GM23338 (cell line): ENCODE data around the gene PTPRC. TPM values are rescaled to one million over a fixed set of nuclear protein-coding genes. Genes with fewer than 3 reads are reported as not detected.
A peak's percentile ranks its signal among the peaks of the same experiment; 100 is the strongest.

Experiments used
- ATAC-seq: fragments of 200-7000 bp; cut with Tn5 transposase; 3 replicates; pipeline ENCODE4 v1.9.1; 2020
- DNase-seq: peaks from one replicate; pipeline ENCODE4 v3.0.0-alpha.2; 2015; ENCODE audit warnings: low spot score
- H2AFZ ChIP-seq: fragments of 200-600 bp; sonication (generic); 2 replicates; pipeline ENCODE4 v1.8.0; 2016; ENCODE audit warnings: antibody characterized with exemption, mild to moderate bottlenecking, moderate library complexity
- H3F3A ChIP-seq: fragments of 200-600 bp; sonication (generic); replicated peaks from 2 replicates; pipeline ENCODE4 v1.8.0; 2017; ENCODE audit warnings: antibody characterized with exemption, mixed run types, low read depth
- H3K27ac ChIP-seq: fragments of 200-600 bp; sonication (generic); 2 replicates; pipeline ENCODE4 v1.6.1; 2016; ENCODE audit warnings: low read depth
- H3K27me3 ChIP-seq: fragments of 200-600 bp; sonication (generic); 2 replicates; pipeline ENCODE4 v1.8.0; 2016; ENCODE audit warnings: mild to moderate bottlenecking, mixed run types, moderate library complexity; ENCODE audit not compliant: insufficient read depth
- H3K36me3 ChIP-seq: fragments of 200-600 bp; sonication (generic); 2 replicates; pipeline ENCODE4 v1.8.0; 2016; ENCODE audit warnings: mild to moderate bottlenecking; ENCODE audit not compliant: insufficient read depth
- H3K4me1 ChIP-seq: fragments of 200-600 bp; sonication (generic); 2 replicates; pipeline ENCODE4 v1.8.0; 2016; ENCODE audit warnings: mild to moderate bottlenecking, moderate library complexity; ENCODE audit not compliant: insufficient read depth
- H3K4me2 ChIP-seq: fragments of 200-600 bp; sonication (generic); 2 replicates; pipeline ENCODE4 v1.7.1; 2017; ENCODE audit warnings: mixed run types
- H3K4me3 ChIP-seq: fragments of 200-600 bp; sonication (generic); 2 replicates; pipeline ENCODE4 v1.6.1; 2016; ENCODE audit warnings: mixed run types
- H3K79me2 ChIP-seq: fragments of 200-600 bp; sonication (generic); replicated peaks from 2 replicates; pipeline ENCODE4 v1.8.0; 2017; ENCODE audit warnings: mild to moderate bottlenecking; ENCODE audit not compliant: insufficient read depth
- H3K9me2 ChIP-seq: fragments of 200-600 bp; sonication (generic); 2 replicates; pipeline ENCODE4 v1.8.0; 2017; ENCODE audit not compliant: insufficient read depth
- H4K20me1 ChIP-seq: fragments of 200-600 bp; sonication (generic); replicated peaks from 2 replicates; pipeline ENCODE4 v1.8.0; 2017; ENCODE audit warnings: mild to moderate bottlenecking; ENCODE audit not compliant: insufficient read depth
- H3K27ac Mint-ChIP-seq: 2 replicates; pipeline ENCODE4 v1.8.0; 2020; ENCODE audit warnings: inconsistent platforms, mild to moderate bottlenecking, moderate library complexity, mixed read lengths
- H3K27me3 Mint-ChIP-seq: 3 replicates; pipeline ENCODE4 v1.8.0; 2022; ENCODE audit warnings: low read depth, mild to moderate bottlenecking, moderate library complexity, mixed read lengths, inconsistent platforms; ENCODE audit not compliant: insufficient read depth, poor library complexity
- H3K36me3 Mint-ChIP-seq: 3 replicates; pipeline ENCODE4 v1.8.0; 2021; ENCODE audit warnings: low read depth, mild to moderate bottlenecking, inconsistent platforms, moderate library complexity, mixed read lengths
- H3K4me1 Mint-ChIP-seq: 3 replicates; pipeline ENCODE4 v1.8.0; 2020; ENCODE audit warnings: mild to moderate bottlenecking, inconsistent platforms, mixed read lengths
- H3K4me3 Mint-ChIP-seq: 3 replicates; pipeline ENCODE4 v1.8.0; 2021; ENCODE audit warnings: moderate library complexity, mild to moderate bottlenecking, inconsistent platforms, mixed read lengths
- H3K9me3 Mint-ChIP-seq: 3 replicates; pipeline ENCODE4 v1.8.0; 2020; ENCODE audit warnings: moderate library complexity, mild to moderate bottlenecking, inconsistent platforms, mixed read lengths
- CREB1 ChIP-seq: fragments of 250-450 bp; sonication (Bioruptor Pico); IDR thresholded peaks from 2 replicates; pipeline ENCODE4 v1.5.0; 2020; ENCODE audit warnings: low read depth, mild to moderate bottlenecking, moderate library complexity
- EZH2 ChIP-seq: fragments of 200-600 bp; sonication (generic); IDR thresholded peaks from one replicate; pipeline ENCODE4 v1.8.0; 2017; ENCODE audit warnings: antibody characterized with exemption, mild to moderate bottlenecking, low read depth; ENCODE audit not compliant: unreplicated experiment
- EZH2phosphoT487 ChIP-seq: fragments of 200-600 bp; sonication (generic); IDR thresholded peaks from one replicate; pipeline ENCODE4 v1.8.1; 2018; ENCODE audit warnings: antibody characterized with exemption; ENCODE audit not compliant: unreplicated experiment
- JUNB ChIP-seq: IDR thresholded peaks from one replicate; pipeline ENCODE4 v1.6.1; 2016; ENCODE audit warnings: antibody characterized with exemption; ENCODE audit not compliant: unreplicated experiment
- NANOG ChIP-seq: IDR thresholded peaks from 2 replicates; pipeline ENCODE4 v1.6.1; 2016; ENCODE audit warnings: antibody characterized with exemption, borderline replicate concordance
- POLR2AphosphoS5 ChIP-seq: IDR thresholded peaks from 2 replicates; pipeline ENCODE4 v1.6.1; 2016; ENCODE audit warnings: antibody characterized with exemption, low read depth
- ZNF114 ChIP-seq: fragments of 250-450 bp; sonication (Bioruptor Pico); IDR thresholded peaks from 2 replicates; pipeline ENCODE4 v1.5.0; 2020; ENCODE audit warnings: mild to moderate bottlenecking, moderate library complexity
- polyA plus RNA-seq: library from polyadenylated mRNA; unstranded; fragments of >200 nt; fragmentation: Nextera tagmentation; extraction: Ambion mirVana; gene quantifications from 2 replicates; pipeline ENCODE4 v1.2.1, GENCODE V29; 2016
- total RNA-seq: library from RNA; depleted of rRNA; stranded (reverse); fragments of >200 nt; shearing (Covaris generic); gene quantifications from 2 replicates; pipeline ENCODE4 v1.2.3, GENCODE V29; 2014
- TF ChIP-seq, protein P1 (sequence below): IDR thresholded peaks from one replicate; pipeline ENCODE4 v1.6.1; 2018; ENCODE audit warnings: antibody characterized with exemption; ENCODE audit not compliant: unreplicated experiment
- TF ChIP-seq, protein P2 (sequence below): fragments of 250-450 bp; sonication (Bioruptor Pico); IDR thresholded peaks from 2 replicates; pipeline ENCODE4 v1.5.0; 2020; ENCODE audit warnings: mild to moderate bottlenecking, moderate library complexity

The PTPRC gene
- total and polyA plus RNA-seq, 2 experiments from 2014 or later, result 0.10 to 0.52 TPM

DNA sequence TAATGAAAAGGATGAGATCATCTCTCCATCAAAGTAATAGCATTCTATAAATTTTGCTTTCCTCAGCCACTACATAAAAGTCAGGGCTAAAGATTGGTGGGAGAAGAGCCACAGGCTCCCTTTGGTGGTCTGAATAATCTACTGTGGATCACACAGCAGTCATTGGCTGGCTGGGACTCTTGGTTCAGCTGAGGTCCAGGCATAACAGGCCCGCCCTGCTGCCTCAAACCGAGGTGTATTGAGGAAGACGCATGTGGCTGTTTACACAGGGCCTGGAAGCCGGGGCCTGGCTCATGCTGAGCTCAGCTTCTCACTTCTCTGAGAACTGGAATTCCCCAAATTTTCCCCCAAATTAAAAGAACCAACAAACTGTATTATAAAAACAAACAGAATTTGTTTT is 139.2 kb downstream of the PTPRC start:
- H3K27ac Mint-ChIP-seq, result no peak overlapping the region
- H3K9me2 ChIP-seq, result peaks cover 9% of the 10 kb centered on the region; the same call in 1 of the 2 replicates
- no peak overlapping the region for H3K4me3 ChIP-seq
- peaks cover 11% of the 10 kb centered on the region for H3K4me1 Mint-ChIP-seq
- DNase-seq, result no peak
- H4K20me1 ChIP-seq, result no peaks in the 10 kb centered on the region
- no peaks in the 10 kb centered on the region for H3K9me3 Mint-ChIP-seq
- H3K4me3 Mint-ChIP-seq, result no peak overlapping the region
- peak overlapping the region; percentile 4; the same call in 1 of the 2 replicates for H2AFZ ChIP-seq
- H3K27me3 ChIP-seq, result no peaks in the 10 kb centered on the region
- TF ChIP-seq ZNF114 (CRISPR knock-in tag) (no peak), NANOG (no peak), EZH2phosphoT487 (no peak), JUNB (no peak), POLR2AphosphoS5 (no peak), EZH2 (no peak), CREB1 (CRISPR knock-in tag) (no peak)
- TF ChIP-seq, protein P1, sequence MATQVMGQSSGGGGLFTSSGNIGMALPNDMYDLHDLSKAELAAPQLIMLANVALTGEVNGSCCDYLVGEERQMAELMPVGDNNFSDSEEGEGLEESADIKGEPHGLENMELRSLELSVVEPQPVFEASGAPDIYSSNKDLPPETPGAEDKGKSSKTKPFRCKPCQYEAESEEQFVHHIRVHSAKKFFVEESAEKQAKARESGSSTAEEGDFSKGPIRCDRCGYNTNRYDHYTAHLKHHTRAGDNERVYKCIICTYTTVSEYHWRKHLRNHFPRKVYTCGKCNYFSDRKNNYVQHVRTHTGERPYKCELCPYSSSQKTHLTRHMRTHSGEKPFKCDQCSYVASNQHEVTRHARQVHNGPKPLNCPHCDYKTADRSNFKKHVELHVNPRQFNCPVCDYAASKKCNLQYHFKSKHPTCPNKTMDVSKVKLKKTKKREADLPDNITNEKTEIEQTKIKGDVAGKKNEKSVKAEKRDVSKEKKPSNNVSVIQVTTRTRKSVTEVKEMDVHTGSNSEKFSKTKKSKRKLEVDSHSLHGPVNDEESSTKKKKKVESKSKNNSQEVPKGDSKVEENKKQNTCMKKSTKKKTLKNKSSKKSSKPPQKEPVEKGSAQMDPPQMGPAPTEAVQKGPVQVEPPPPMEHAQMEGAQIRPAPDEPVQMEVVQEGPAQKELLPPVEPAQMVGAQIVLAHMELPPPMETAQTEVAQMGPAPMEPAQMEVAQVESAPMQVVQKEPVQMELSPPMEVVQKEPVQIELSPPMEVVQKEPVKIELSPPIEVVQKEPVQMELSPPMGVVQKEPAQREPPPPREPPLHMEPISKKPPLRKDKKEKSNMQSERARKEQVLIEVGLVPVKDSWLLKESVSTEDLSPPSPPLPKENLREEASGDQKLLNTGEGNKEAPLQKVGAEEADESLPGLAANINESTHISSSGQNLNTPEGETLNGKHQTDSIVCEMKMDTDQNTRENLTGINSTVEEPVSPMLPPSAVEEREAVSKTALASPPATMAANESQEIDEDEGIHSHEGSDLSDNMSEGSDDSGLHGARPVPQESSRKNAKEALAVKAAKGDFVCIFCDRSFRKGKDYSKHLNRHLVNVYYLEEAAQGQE, result no peak
- TF ChIP-seq, protein P2, sequence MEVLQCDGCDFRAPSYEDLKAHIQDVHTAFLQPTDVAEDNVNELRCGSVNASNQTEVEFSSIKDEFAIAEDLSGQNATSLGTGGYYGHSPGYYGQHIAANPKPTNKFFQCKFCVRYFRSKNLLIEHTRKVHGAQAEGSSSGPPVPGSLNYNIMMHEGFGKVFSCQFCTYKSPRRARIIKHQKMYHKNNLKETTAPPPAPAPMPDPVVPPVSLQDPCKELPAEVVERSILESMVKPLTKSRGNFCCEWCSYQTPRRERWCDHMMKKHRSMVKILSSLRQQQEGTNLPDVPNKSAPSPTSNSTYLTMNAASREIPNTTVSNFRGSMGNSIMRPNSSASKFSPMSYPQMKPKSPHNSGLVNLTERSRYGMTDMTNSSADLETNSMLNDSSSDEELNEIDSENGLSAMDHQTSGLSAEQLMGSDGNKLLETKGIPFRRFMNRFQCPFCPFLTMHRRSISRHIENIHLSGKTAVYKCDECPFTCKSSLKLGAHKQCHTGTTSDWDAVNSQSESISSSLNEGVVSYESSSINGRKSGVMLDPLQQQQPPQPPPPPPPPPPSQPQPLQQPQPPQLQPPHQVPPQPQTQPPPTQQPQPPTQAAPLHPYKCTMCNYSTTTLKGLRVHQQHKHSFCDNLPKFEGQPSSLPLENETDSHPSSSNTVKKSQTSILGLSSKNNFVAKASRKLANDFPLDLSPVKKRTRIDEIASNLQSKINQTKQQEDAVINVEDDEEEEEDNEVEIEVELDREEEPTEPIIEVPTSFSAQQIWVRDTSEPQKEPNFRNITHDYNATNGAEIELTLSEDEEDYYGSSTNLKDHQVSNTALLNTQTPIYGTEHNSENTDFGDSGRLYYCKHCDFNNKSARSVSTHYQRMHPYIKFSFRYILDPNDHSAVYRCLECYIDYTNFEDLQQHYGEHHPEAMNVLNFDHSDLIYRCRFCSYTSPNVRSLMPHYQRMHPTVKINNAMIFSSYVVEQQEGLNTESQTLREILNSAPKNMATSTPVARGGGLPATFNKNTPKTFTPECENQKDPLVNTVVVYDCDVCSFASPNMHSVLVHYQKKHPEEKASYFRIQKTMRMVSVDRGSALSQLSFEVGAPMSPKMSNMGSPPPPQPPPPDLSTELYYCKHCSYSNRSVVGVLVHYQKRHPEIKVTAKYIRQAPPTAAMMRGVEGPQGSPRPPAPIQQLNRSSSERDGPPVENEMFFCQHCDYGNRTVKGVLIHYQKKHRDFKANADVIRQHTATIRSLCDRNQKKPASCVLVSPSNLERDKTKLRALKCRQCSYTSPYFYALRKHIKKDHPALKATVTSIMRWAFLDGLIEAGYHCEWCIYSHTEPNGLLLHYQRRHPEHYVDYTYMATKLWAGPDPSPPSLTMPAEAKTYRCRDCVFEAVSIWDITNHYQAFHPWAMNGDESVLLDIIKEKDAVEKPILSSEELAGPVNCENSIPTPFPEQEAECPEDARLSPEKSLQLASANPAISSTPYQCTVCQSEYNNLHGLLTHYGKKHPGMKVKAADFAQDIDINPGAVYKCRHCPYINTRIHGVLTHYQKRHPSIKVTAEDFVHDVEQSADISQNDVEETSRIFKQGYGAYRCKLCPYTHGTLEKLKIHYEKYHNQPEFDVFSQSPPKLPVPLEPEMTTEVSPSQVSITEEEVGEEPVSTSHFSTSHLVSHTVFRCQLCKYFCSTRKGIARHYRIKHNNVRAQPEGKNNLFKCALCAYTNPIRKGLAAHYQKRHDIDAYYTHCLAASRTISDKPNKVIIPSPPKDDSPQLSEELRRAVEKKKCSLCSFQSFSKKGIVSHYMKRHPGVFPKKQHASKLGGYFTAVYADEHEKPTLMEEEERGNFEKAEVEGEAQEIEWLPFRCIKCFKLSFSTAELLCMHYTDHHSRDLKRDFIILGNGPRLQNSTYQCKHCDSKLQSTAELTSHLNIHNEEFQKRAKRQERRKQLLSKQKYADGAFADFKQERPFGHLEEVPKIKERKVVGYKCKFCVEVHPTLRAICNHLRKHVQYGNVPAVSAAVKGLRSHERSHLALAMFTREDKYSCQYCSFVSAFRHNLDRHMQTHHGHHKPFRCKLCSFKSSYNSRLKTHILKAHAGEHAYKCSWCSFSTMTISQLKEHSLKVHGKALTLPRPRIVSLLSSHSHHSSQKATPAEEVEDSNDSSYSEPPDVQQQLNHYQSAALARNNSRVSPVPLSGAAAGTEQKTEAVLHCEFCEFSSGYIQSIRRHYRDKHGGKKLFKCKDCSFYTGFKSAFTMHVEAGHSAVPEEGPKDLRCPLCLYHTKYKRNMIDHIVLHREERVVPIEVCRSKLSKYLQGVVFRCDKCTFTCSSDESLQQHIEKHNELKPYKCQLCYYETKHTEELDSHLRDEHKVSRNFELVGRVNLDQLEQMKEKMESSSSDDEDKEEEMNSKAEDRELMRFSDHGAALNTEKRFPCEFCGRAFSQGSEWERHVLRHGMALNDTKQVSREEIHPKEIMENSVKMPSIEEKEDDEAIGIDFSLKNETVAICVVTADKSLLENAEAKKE (CRISPR knock-in tag), result no peak
- ATAC-seq, result peak; percentile 84
- no peak overlapping the region for H3K27ac ChIP-seq
- H3K27me3 Mint-ChIP-seq, result no peaks in the 10 kb centered on the region
- H3K36me3 ChIP-seq, result no peaks in the 10 kb centered on the region
- no peak overlapping the region for H3K4me2 ChIP-seq
- H3K36me3 Mint-ChIP-seq, result no peaks in the 10 kb centered on the region
- no peaks in the 10 kb centered on the region for H3F3A ChIP-seq
- no peaks in the 10 kb centered on the region for H3K4me1 ChIP-seq
- no peaks in the 10 kb centered on the region for H3K79me2 ChIP-seq
